ENCODE results near the gene LRP1B. TPM values are rescaled to one million over a fixed set of nuclear protein-coding genes. Genes with fewer than 3 reads are reported as not detected.

Gene LRP1B
- polyA plus RNA-seq, 1 donor from 2014 or later, result 12.7 TPM

- no peaks in the 10 kb centered on the region for H3K9me3 ChIP-seq (ENCODE audit: low read length)
- no peak for TF ChIP-seq POLR2AphosphoS5 (IDR thresholded peaks at IDR 0.05)
- TF ChIP-seq TAF1 (IDR thresholded peaks at IDR 0.05; ENCODE audit: low read depth), result no peak
- no peak for TF ChIP-seq EZH2 (IDR thresholded peaks at IDR 0.05; ENCODE audit: borderline replicate concordance, insufficient read depth, low read length, poor library complexity, severe bottlenecking)
- no peak for TF ChIP-seq RAD21 (conservative IDR thresholded peaks at IDR 0.05)
- TF ChIP-seq EP300 (conservative IDR thresholded peaks at IDR 0.05; ENCODE audit: poor library complexity, severe bottlenecking), result no peak
- TF ChIP-seq REST (IDR thresholded peaks at IDR 0.05; ENCODE audit: borderline replicate concordance), result no peak
- TF ChIP-seq CTCF (IDR thresholded peaks at IDR 0.05; ENCODE audit: poor library complexity, severe bottlenecking), result no peak
- no peak for TF ChIP-seq SMC3 (conservative IDR thresholded peaks at IDR 0.05; ENCODE audit: poor library complexity)
- no peak for TF ChIP-seq MXI1 (conservative IDR thresholded peaks at IDR 0.05; ENCODE audit: poor library complexity, severe bottlenecking)
- no peak overlapping the region for H3K4me3 ChIP-seq (ENCODE audit: low read length)
- no peak overlapping the region for H2AFZ ChIP-seq (ENCODE audit: low read depth, low read length)
- no peak overlapping the region for H3K4me2 ChIP-seq (ENCODE audit: low read length)
- H4K20me1 ChIP-seq (ENCODE audit: insufficient read depth), result no peaks in the 10 kb centered on the region
- no peaks in the 10 kb centered on the region for H3K9me2 ChIP-seq (ENCODE audit: insufficient read depth, low read length)
- no peak overlapping the region for H3K27ac ChIP-seq (ENCODE audit: low read length)
- no peaks in the 10 kb centered on the region for H3K27me3 ChIP-seq (ENCODE audit: insufficient read depth, low read depth, low read length)
- H3K79me2 ChIP-seq (replicated peaks; ENCODE audit: insufficient read depth, low read length), result no peaks in the 10 kb centered on the region
- H3F3A ChIP-seq (ENCODE audit: insufficient read depth, low read length, poor library complexity, severe bottlenecking), result no peaks in the 10 kb centered on the region
- H3K36me3 ChIP-seq (ENCODE audit: insufficient read depth, low read length), result no peaks in the 10 kb centered on the region
- H3K9ac ChIP-seq (ENCODE audit: low read length), result no peak overlapping the region
Observed at GRCh38 chr2:141653184-141653583, 477.6 kb downstream of the LRP1B start.

- no peak overlapping the region for H3K9ac ChIP-seq (ENCODE audit: low read length)
- no peak overlapping the region for H3K27ac ChIP-seq (ENCODE audit: low read length)
- no peak overlapping the region for H3K4me2 ChIP-seq (ENCODE audit: low read length)
- H4K20me1 ChIP-seq (ENCODE audit: insufficient read depth), result no peaks in the 10 kb centered on the region
- H3K9me2 ChIP-seq (ENCODE audit: insufficient read depth, low read length), result no peaks in the 10 kb centered on the region
- H3F3A ChIP-seq (ENCODE audit: insufficient read depth, low read length, poor library complexity, severe bottlenecking), result no peaks in the 10 kb centered on the region
- TF ChIP-seq TAF1 (IDR thresholded peaks at IDR 0.05; ENCODE audit: low read depth) (no peak), MXI1 (conservative IDR thresholded peaks at IDR 0.05; ENCODE audit: poor library complexity, severe bottlenecking) (no peak), REST (IDR thresholded peaks at IDR 0.05; ENCODE audit: borderline replicate concordance) (no peak), EP300 (conservative IDR thresholded peaks at IDR 0.05; ENCODE audit: poor library complexity, severe bottlenecking) (peak; percentile 84), RAD21 (conservative IDR thresholded peaks at IDR 0.05) (no peak), EZH2 (IDR thresholded peaks at IDR 0.05; ENCODE audit: borderline replicate concordance, insufficient read depth, low read length, poor library complexity, severe bottlenecking) (no peak), POLR2AphosphoS5 (IDR thresholded peaks at IDR 0.05) (peak; percentile 57), SMC3 (conservative IDR thresholded peaks at IDR 0.05; ENCODE audit: poor library complexity) (no peak)
- H3K27me3 ChIP-seq (ENCODE audit: insufficient read depth, low read depth, low read length), result no peaks in the 10 kb centered on the region
- H3K36me3 ChIP-seq (ENCODE audit: insufficient read depth, low read length), result no peaks in the 10 kb centered on the region
- H3K9me3 ChIP-seq (ENCODE audit: low read length), result no peaks in the 10 kb centered on the region
- H3K79me2 ChIP-seq (replicated peaks; ENCODE audit: insufficient read depth, low read length), result no peaks in the 10 kb centered on the region
- H2AFZ ChIP-seq (ENCODE audit: low read depth, low read length), result no peak overlapping the region
- no peak overlapping the region for H3K4me3 ChIP-seq (ENCODE audit: low read length)
Observed at GRCh38 chr2:141652308-141652707, 478.5 kb downstream of the LRP1B start.

Data from neural cell (in vitro differentiated cells).